Stimulated activated CD8-positive, alpha-beta memory T cell treated with anti-CD3 and anti-CD28 coated beads, Interleukin-12 subunit alpha, Interleukin-12 subunit beta, amount 100 ng/mL, for 24 hours (primary cell): ENCODE results near the gene SLC9A1.
"Not testable (repeated sequence)": the region's sequence is repeated elsewhere in the genome, so short reads cannot be mapped to it uniquely, and the experiment has no call there.

Experiments used
- DNase-seq: peaks from one replicate; pipeline ENCODE4 v3.0.0-alpha.2; 2020; ENCODE audit errors: extremely low read depth

The SLC9A1 gene

GRCh38 chr1:27132624-27133023 lies 22.3 kb downstream of the SLC9A1 start:
- no peak for DNase-seq

- DNase-seq: no peak
These were observed 22.8 kb downstream of the SLC9A1 start for GRCh38 chr1:27132147-27132546.

GRCh38 chr1:27130798-27131197 lies 24.1 kb downstream of the SLC9A1 start:
- no peak for DNase-seq

GRCh38 chr1:27129225-27129624 lies 25.7 kb downstream of the SLC9A1 start:
- no peak for DNase-seq

- DNase-seq: no peak
These were observed 27.5 kb downstream of the SLC9A1 start for GRCh38 chr1:27127419-27127818.

GRCh38 chr1:27126391-27126790 lies 28.5 kb downstream of the SLC9A1 start:
- no peak for DNase-seq

- DNase-seq: not testable (repeated sequence)
These were observed 29.8 kb downstream of the SLC9A1 start for GRCh38 chr1:27125125-27125524.

- no peak for DNase-seq
These were observed 30.5 kb downstream of the SLC9A1 start for GRCh38 chr1:27124405-27124804.

GRCh38 chr1:27122652-27123051 lies 32.3 kb downstream of the SLC9A1 start:
- DNase-seq: no peak

- DNase-seq: no peak
These were observed 34.1 kb downstream of the SLC9A1 start for GRCh38 chr1:27120854-27121253.

- no peak for DNase-seq
These were observed 36.6 kb downstream of the SLC9A1 start for GRCh38 chr1:27118440-27118689.

- DNase-seq: no peak
These were observed 37.0 kb downstream of the SLC9A1 start for GRCh38 chr1:27117733-27118439.

GRCh38 chr1:27116697-27117096 lies 38.2 kb downstream of the SLC9A1 start:
- DNase-seq: no peak

- no peak for DNase-seq
These were observed 38.7 kb downstream of the SLC9A1 start for GRCh38 chr1:27116232-27116631.

GRCh38 chr1:27114546-27114945 lies 40.4 kb downstream of the SLC9A1 start:
- no peak for DNase-seq

- DNase-seq: no peak
These were observed 41.1 kb downstream of the SLC9A1 start for GRCh38 chr1:27113861-27114260.

- DNase-seq: peak; percentile 38
These were observed 43.0 kb downstream of the SLC9A1 start for GRCh38 chr1:27111626-27112573.

GRCh38 chr1:27109103-27109822 lies 45.7 kb downstream of the SLC9A1 start:
- DNase-seq: no peak

- no peak for DNase-seq
These were observed 46.3 kb downstream of the SLC9A1 start for GRCh38 chr1:27108588-27108987.

GRCh38 chr1:27106561-27107323 lies 48.2 kb downstream of the SLC9A1 start:
- no peak for DNase-seq

GRCh38 chr1:27105018-27105417 lies 49.9 kb downstream of the SLC9A1 start:
- DNase-seq: no peak

GRCh38 chr1:27103498-27103897 lies 51.4 kb downstream of the SLC9A1 start:
- no peak for DNase-seq
